Measurements from ENCODE around the gene CTTNBP2. TPM values are rescaled to one million over a fixed set of nuclear protein-coding genes. Genes with fewer than 3 reads are reported as not detected.

Gene CTTNBP2
- total RNA-seq, 2 donors from 2014 or later: 5.2 to 6.5 TPM

DNA sequence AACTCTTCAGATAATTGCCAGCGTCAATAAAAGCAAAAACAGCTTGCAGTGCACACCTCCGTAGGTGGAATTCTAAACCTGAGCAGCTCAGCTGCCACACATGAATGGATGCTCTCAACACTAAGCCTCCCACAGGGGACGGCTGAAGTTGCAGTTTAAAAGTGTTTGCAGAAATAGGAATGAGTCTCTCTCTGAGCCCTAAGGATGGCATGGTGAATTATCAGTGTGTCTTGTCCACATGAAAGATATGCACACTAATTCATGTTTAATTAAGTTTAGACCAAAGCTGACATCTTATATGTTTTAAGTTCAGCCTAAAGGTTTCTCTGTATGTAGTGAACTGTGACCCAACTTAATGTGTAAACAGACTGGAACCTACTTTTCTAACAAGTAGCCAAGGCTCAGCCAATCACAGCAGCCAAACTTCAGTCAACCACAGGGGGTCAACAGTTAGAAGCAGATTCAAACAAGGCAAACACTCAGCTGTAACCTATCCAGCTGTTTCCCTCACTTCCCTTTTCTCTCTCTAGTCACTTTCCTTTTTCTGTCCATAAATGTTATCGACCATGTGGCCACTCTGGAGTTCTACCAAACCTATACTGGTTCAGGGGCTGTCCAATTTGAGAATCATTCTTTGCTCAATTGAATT is 38.1 kb downstream of the CTTNBP2 start:
- no peak overlapping the region for H3K9ac ChIP-seq (ENCODE audit: extremely low read depth, low read length, poor library complexity, severe bottlenecking)
- no peaks in the 10 kb centered on the region for H3K9me3 Mint-ChIP-seq
- H3K4me1 Mint-ChIP-seq: peaks cover 13% of the 10 kb centered on the region
- H3K27me3 Mint-ChIP-seq (ENCODE audit: insufficient read depth): no peaks in the 10 kb centered on the region
- H3K4me3 Mint-ChIP-seq: no peak overlapping the region
- H3K27ac Mint-ChIP-seq: no peak overlapping the region
- H3K4me1 ChIP-seq (ENCODE audit: control insufficient read depth, insufficient read depth, low read length): no peaks in the 10 kb centered on the region
- no peaks in the 10 kb centered on the region for H3K27me3 ChIP-seq (ENCODE audit: control insufficient read depth, insufficient read depth, low read length, poor library complexity, severe bottlenecking)
- TF ChIP-seq, protein P1, sequence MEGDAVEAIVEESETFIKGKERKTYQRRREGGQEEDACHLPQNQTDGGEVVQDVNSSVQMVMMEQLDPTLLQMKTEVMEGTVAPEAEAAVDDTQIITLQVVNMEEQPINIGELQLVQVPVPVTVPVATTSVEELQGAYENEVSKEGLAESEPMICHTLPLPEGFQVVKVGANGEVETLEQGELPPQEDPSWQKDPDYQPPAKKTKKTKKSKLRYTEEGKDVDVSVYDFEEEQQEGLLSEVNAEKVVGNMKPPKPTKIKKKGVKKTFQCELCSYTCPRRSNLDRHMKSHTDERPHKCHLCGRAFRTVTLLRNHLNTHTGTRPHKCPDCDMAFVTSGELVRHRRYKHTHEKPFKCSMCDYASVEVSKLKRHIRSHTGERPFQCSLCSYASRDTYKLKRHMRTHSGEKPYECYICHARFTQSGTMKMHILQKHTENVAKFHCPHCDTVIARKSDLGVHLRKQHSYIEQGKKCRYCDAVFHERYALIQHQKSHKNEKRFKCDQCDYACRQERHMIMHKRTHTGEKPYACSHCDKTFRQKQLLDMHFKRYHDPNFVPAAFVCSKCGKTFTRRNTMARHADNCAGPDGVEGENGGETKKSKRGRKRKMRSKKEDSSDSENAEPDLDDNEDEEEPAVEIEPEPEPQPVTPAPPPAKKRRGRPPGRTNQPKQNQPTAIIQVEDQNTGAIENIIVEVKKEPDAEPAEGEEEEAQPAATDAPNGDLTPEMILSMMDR (conservative IDR thresholded peaks at IDR 0.05): peak; percentile 39
- peak; percentile 54 for DNase-seq
- no peaks in the 10 kb centered on the region for H3K36me3 ChIP-seq (ENCODE audit: control insufficient read depth, insufficient read depth, low read length)
- 79 to 83% methylated on average over 4 of the region's 4 CpGs for WGBS, 2 experiments (ENCODE audit: insufficient coverage in 1 of 2, insufficient read length in 1 of 2)
- H3K9me3 ChIP-seq (ENCODE audit: control insufficient read depth, low read length): peaks cover 8% of the 10 kb centered on the region
- no peak overlapping the region for H3K4me3 ChIP-seq (ENCODE audit: low read length)
- H3K36me3 Mint-ChIP-seq (ENCODE audit: low read depth): no peaks in the 10 kb centered on the region
- no peak overlapping the region for H3K27ac ChIP-seq (ENCODE audit: low read depth, low read length)

DNA sequence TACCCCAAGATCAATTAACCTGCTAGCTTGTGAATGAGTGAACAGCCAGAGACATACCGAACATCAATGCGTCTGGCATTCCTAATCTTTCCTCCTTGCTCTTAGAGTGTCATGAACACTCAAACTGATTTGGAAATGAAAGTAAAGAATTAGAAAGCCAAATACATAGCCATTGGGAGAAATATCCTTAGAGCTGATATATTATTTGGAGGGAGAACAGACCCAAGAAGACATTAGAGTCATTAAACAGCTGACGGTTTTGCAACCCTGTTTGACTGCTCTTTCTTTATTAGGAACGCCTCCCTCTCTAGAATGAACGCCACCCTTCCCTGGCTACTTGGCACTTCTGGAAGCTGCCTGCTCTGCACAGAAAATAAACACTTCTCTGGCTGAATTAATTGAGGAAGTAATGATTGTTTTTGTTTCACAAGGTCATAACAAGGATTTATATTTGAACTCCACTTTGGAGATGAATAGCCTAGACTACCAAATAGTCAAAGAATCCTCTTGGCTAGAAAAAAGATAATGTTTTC is 42.8 kb downstream of the CTTNBP2 start:
- 80 to 93% methylated on average over 1 to 5 of the region's 5 CpGs for whole genome bisulfite sequencing, 2 experiments (ENCODE audit: insufficient coverage in 1 of 2, insufficient read length in 1 of 2)
- Mint-ChIP-seq H3K4me1 (peaks cover 9% of the 10 kb centered on the region), H3K9me3 (no peaks in the 10 kb centered on the region), H3K4me3 (no peak overlapping the region), H3K27me3 (ENCODE audit: insufficient read depth) (no peaks in the 10 kb centered on the region), H3K27ac (no peak overlapping the region), H3K36me3 (ENCODE audit: low read depth) (no peaks in the 10 kb centered on the region)
- DNase-seq: no peak
- Histone ChIP-seq H3K36me3 (ENCODE audit: control insufficient read depth, insufficient read depth, low read length) (no peaks in the 10 kb centered on the region), H3K4me1 (ENCODE audit: control insufficient read depth, insufficient read depth, low read length) (peaks cover 5% of the 10 kb centered on the region), H3K27ac (ENCODE audit: low read depth, low read length) (no peak overlapping the region), H3K27me3 (ENCODE audit: control insufficient read depth, insufficient read depth, low read length, poor library complexity, severe bottlenecking) (no peaks in the 10 kb centered on the region), H3K4me3 (ENCODE audit: low read length) (no peak overlapping the region), H3K9me3 (ENCODE audit: control insufficient read depth, low read length) (no peaks in the 10 kb centered on the region), H3K9ac (ENCODE audit: extremely low read depth, low read length, poor library complexity, severe bottlenecking) (no peak overlapping the region)
- TF ChIP-seq, protein P1 (conservative IDR thresholded peaks at IDR 0.05): no peak

DNA sequence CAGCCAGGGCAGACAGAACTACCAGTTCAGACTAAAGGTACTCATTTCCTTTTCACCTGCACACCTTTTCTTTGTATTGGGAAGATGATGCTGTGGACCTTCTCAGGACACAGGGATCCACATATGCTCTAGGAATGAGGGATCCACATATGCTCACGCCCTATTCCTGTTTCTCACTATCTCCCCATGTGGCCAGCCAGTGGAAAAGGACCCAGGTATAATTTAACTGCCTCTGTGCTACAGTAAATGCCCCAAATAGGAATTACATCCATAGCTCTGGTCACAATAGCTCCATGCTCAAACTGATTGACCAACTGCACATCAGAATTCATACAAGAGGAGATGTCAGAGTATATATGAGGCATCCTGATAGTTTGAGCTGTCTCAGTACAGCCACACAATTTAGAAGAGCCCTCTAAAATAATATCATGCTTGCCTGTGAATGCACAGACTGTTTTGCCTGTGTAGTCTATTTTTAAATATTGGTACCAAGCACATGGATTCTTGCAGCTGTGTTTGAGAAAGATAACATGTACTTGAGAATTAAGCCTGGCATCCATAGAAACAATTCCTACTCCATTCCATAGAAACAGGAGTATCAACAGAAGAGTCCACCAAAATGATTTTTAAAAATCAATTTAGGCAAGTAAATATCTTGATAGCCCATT is 43.7 kb downstream of the CTTNBP2 start:
- Histone ChIP-seq H3K36me3 (ENCODE audit: control insufficient read depth, insufficient read depth, low read length) (no peaks in the 10 kb centered on the region), H3K27me3 (ENCODE audit: control insufficient read depth, insufficient read depth, low read length, poor library complexity, severe bottlenecking) (no peaks in the 10 kb centered on the region), H3K4me3 (ENCODE audit: low read length) (no peak overlapping the region), H3K9me3 (ENCODE audit: control insufficient read depth, low read length) (no peaks in the 10 kb centered on the region), H3K9ac (ENCODE audit: extremely low read depth, low read length, poor library complexity, severe bottlenecking) (no peak overlapping the region), H3K27ac (ENCODE audit: low read depth, low read length) (no peak overlapping the region), H3K4me1 (ENCODE audit: control insufficient read depth, insufficient read depth, low read length) (peaks cover 5% of the 10 kb centered on the region)
- DNase-seq: no peak
- Mint-ChIP-seq H3K9me3 (no peaks in the 10 kb centered on the region), H3K36me3 (ENCODE audit: low read depth) (no peaks in the 10 kb centered on the region), H3K4me3 (no peak overlapping the region), H3K27ac (no peak overlapping the region), H3K27me3 (ENCODE audit: insufficient read depth) (no peaks in the 10 kb centered on the region), H3K4me1 (peaks cover 6% of the 10 kb centered on the region)
- WGBS, 2 experiments (ENCODE audit: insufficient coverage in 1 of 2, insufficient read length in 1 of 2): 83% methylated on average over 1 of the region's 1 CpG; no CpG with 5 or more reads in 1 of the 2 experiments
- TF ChIP-seq, protein P1 (conservative IDR thresholded peaks at IDR 0.05): peak; percentile 39
